Heart right ventricle (tissue), 16 donors: ENCODE measurements around the gene VPS13D. TPM values are rescaled to one million over a fixed set of nuclear protein-coding genes. Genes with fewer than 3 reads are reported as not detected.

Experiments
- ATAC-seq, 8 donors: fragments of 200-7000 bp; cut with Tn5 transposase; one replicate each; pipeline ENCODE4 v1.9.1; 2020; ENCODE audit warnings: mild to moderate bottlenecking in 8 of 8, moderate library complexity in 8 of 8, moderate number of reproducible peaks in 1 of 8
- DNase-seq, 2 donors: peaks; one replicate each; pipeline ENCODE4 v3.0.0-alpha.2; 2020
- H3K27ac ChIP-seq, 10 donors: fragments of 200-600 bp; sonication (generic) in 2 of 10; one replicate each; pipeline versions ENCODE4 v1.5.0 to v1.8.0; 2020 to 2022; ENCODE audit warnings: mild to moderate bottlenecking in 3 of 10
- H3K27me3 ChIP-seq, 7 donors: fragments of 200-600 bp; one replicate each; pipeline ENCODE4 v1.8.0; 2021 to 2022; ENCODE audit warnings: mild to moderate bottlenecking in 2 of 7
- H3K36me3 ChIP-seq, 9 donors: fragments of 200-600 bp; sonication (generic) in 1 of 9; one replicate each; pipeline versions ENCODE4 v1.5.0 to v1.8.0; 2020 to 2022; ENCODE audit warnings: mild to moderate bottlenecking in 2 of 9
- H3K4me1 ChIP-seq, 9 donors: fragments of 200-600 bp; sonication (generic) in 1 of 9; one replicate each; pipeline versions ENCODE4 v1.5.0 to v1.8.0; 2020 to 2022; ENCODE audit warnings: mild to moderate bottlenecking in 4 of 9
- H3K4me3 ChIP-seq, 10 donors: fragments of 200-600 bp; sonication (generic) in 2 of 10; one replicate each; pipeline versions ENCODE4 v1.5.0 to v1.8.0; 2020 to 2022; ENCODE audit warnings: mild to moderate bottlenecking in 7 of 10, moderate library complexity in 2 of 10
- H3K9me3 ChIP-seq, 11 donors: fragments of 200-600 bp in 10 of 11; sonication (generic) in 2 of 11; one replicate each; pipeline versions ENCODE4 v1.5.0 to v1.8.0; 2013 to 2022; ENCODE audit warnings: mild to moderate bottlenecking in 2 of 11, control low read depth in 1 of 11, moderate library complexity in 1 of 11
- CTCF ChIP-seq, 9 donors: fragments of 200-600 bp; sonication (generic) in 2 of 9; IDR thresholded peaks; one replicate each; pipeline versions ENCODE4 v1.5.0 to v1.8.0; 2021 to 2022; ENCODE audit warnings: antibody characterized with exemption in 9 of 9, mild to moderate bottlenecking in 5 of 9, moderate library complexity in 1 of 9
- WGBS, 2 donors: extraction: QIAGEN DNeasy Blood & Tissue Kit; methylation state at CpG; one replicate each; pipeline ENCODE4 v1.1.7; 2013; ENCODE audit warnings: inconsistent platforms in 1 of 2; 5-methylcytosine and 5-hydroxymethylcytosine counted together
- intact Hi-C, 10 donors: fragments of 100-400 bp; cut with DNase I; formaldehyde crosslinking; loops; one replicate each; pipeline versions ENCODE4 v1.11.1 to v1.14.2; 2022
- polyA plus RNA-seq, 2 donors: library from polyadenylated mRNA; stranded (reverse); fragments of 200-250 nt; gene quantifications; one replicate each; pipeline ENCODE4 v1.2.3, GENCODE V29; 2013
- total RNA-seq, 10 donors: library from RNA; stranded (reverse); fragmentation: NEBNext Ultra II Directional in 3 of 10; extraction: Animal tissue kit (Norgen Biotek cat#: 25700) in 3 of 10; gene quantifications; one replicate each; pipeline versions ENCODE4 v1.2.1 to v1.2.4, GENCODE V29; 2021 to 2023
- donor health status: Arrhythmogenic right ventricular cardiomyopathy.
- donor health status: ischemic (EF 13 %, LVEDD 7.1; RV severe dilation, severe dysfunction).
- donor health status: healthy with polysubstance abuse.
- donor health status: DM: no; HTN: yes; CAD: no.
- donor health status: DM: no; HTN: no; CAD: no.
- donor health status: ischemic (EF 25% LVEDD 6.9; RV normal size, moderate dysfunction).
- donor health status: ischemic (EF 25% LVEDD 5.7; RV mildly dilated, moderate dysfunction).
- donor health status: healthy.
- donor health status: DM: yes; HTN: yes; CAD: no.
- donor health status: Ischemic cardiomyopathy.
- donor health status: ischemic (EF 35%, LVEDD 5.7; RV mildly dilated, moderate dysfunction).
- donor health status: nonischemic (EF 11% LVEDD 7.7; RV severe dilation, severe dysfunction).
- donor health status: DM: yes; HTN: yes; CAD: no.
- donor health status: PGD.
- donor health status: ischemic (EF 29% LVEDD 5.4; RV normal size, mild dysfunction).
- donor health status: nonischemic (EF 23%, LVEDD 6.1; RV moderate dilation, normal function).

VPS13D gene
- total and polyA plus RNA-seq, 12 donors, result 36.9 to 161 (median 83.3) TPM

DNA sequence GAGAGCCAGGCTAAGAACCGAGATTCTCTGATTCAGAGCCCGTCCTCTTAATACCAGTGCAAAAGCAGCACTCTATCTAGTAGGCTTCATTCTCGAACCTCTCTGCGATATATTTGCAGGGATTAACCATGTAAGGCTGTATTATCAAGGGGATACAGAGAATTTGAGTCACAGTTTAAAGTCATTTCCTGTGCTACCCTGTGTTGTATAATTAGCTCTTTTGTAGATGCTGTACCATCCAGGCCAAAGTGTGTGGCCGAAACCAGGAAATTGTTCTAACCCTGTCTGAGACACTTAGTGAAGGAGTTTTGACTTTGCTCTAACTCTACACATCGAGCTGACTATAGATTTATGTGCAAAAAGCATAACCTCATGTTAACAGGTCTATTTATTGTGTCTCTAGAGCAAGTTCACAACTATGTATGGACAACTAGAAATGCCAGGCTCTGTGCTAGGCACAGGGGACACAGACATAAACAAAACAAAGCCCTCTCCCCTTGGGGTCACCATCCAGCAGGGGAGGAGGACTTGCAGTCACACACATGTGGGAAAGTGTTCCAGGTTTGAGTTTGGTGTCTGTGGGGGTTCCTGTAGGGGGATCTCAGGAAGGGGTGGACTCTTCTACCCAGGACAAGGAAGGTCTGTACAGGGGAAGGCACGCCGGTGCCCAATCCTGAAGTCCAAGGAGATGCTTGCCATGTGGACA, 206.0 kb downstream of the VPS13D start:
- H3K27ac ChIP-seq, result peak overlapping the region in 9 of 10 donors; percentile 11 to 88 (median 77)
- DNase-seq (no peak), ATAC-seq (peak in 6 of 8 donors; percentile 43 to 75 (median 56))
- no peaks in the 10 kb centered on the region for H3K27me3 ChIP-seq
- TF ChIP-seq CTCF (IDR thresholded peaks at IDR 0.05), result no peak
- H3K4me3 ChIP-seq, result no peak overlapping the region
- no peaks in the 10 kb centered on the region for H3K9me3 ChIP-seq
- WGBS, 2 donors, result 58 to 70% methylated on average over 8 of the region's 8 CpGs
- intact Hi-C loops, result loop anchor here in 4 of 10 donors (2.0 to 10.0 kb wide), 4 partner anchors 17 to 182 kb away; partner anchors contain the start of gene DHRS3 (in 1 of the 4)
- H3K36me3 ChIP-seq, result peaks cover 0 to 34% (median 0%) of the 10 kb centered on the region in 9 donors
- H3K4me1 ChIP-seq, result peaks cover 12 to 80% (median 68%) of the 10 kb centered on the region in 9 donors

DNA sequence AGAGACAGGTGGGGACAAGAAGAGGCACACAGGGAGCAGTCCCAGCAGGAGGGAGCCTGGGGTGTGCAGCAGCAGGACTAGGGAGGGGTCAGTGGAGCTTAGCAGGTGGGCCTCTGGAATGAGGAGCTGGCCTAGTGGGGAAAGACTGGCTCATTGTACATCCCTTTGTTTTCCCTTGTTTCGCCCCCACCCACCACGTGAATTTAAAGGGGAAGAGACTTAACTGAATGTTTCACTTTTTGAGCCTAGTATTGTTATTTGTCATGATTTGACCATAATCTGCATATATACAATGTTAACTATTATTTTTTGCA, 206.5 kb downstream of the VPS13D start:
- peaks cover 12 to 75% (median 68%) of the 10 kb centered on the region in 9 donors for H3K4me1 ChIP-seq
- DNase-seq (no peak), ATAC-seq (no peak)
- H3K9me3 ChIP-seq, result no peaks in the 10 kb centered on the region
- no peak for TF ChIP-seq CTCF (IDR thresholded peaks at IDR 0.05)
- 59 to 72% methylated on average over 2 of the region's 2 CpGs for WGBS, 2 donors
- H3K36me3 ChIP-seq, result peaks cover 0 to 35% (median 0%) of the 10 kb centered on the region in 9 donors
- H3K4me3 ChIP-seq, result no peak overlapping the region
- intact Hi-C loops, result loop anchor here in 3 of 10 donors (5.0 to 10.0 kb wide), 3 partner anchors 36 to 181 kb away; partner anchors contain the start of gene DHRS3 (in 1 of the 3)
- peak overlapping the region in 9 of 10 donors; percentile 11 to 88 (median 77) for H3K27ac ChIP-seq
- H3K27me3 ChIP-seq, result no peaks in the 10 kb centered on the region

DNA sequence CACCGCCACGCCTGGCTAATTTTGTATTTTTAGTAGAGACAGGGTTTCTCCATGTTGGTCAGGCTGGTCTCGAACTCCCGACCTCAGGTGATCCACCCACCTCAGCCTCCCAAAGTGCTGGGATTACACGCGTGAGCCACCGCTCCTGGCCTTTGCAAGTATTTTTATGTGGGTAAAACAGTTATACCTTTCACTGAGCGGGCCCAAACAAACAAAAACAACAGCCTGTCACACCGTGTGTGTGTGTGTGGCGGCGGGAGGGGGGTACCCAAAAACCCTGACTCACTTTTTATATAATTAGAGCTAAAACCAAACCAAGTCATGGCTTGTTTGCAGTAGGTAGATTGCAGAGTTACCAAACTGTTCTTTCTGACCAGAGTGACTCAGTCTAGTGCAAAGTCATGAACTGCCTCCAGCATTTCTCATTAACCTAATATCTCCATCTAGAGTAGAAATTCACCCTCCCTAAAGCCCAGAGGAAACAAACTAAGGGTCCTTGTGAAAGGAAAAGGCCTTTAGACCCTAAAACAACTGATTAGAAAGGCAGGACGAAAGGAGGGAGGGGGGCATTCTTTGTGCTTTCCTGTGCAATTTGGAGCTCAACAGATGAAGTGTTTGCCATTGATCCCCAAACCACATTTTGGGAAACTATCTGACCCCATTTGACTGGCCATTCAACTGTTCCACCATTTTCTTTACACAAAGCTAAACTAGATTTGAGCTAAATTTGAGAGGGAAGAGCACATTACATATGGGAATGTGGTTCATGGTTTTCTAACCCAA, 207.2 kb downstream of the VPS13D start:
- intact Hi-C loops, result loop anchor here in 3 of 10 donors (5.0 to 10.0 kb wide), 3 partner anchors 35 to 180 kb away; partner anchors contain the start of gene DHRS3 (in 1 of the 3)
- no peak for TF ChIP-seq CTCF (IDR thresholded peaks at IDR 0.05)
- peak overlapping the region in 3 of 10 donors; percentile 4 to 80 (median 48) for H3K27ac ChIP-seq
- H3K9me3 ChIP-seq, result no peaks in the 10 kb centered on the region
- H3K36me3 ChIP-seq, result peaks cover 0 to 41% (median 0%) of the 10 kb centered on the region in 9 donors
- no peak for DNase-seq
- no peaks in the 10 kb centered on the region for H3K27me3 ChIP-seq
- no peak for ATAC-seq
- H3K4me1 ChIP-seq, result peaks cover 12 to 72% (median 65%) of the 10 kb centered on the region in 9 donors
- 92 to 93% methylated on average over 12 of the region's 12 CpGs for WGBS, 2 donors
- H3K4me3 ChIP-seq, result no peak overlapping the region

DNA sequence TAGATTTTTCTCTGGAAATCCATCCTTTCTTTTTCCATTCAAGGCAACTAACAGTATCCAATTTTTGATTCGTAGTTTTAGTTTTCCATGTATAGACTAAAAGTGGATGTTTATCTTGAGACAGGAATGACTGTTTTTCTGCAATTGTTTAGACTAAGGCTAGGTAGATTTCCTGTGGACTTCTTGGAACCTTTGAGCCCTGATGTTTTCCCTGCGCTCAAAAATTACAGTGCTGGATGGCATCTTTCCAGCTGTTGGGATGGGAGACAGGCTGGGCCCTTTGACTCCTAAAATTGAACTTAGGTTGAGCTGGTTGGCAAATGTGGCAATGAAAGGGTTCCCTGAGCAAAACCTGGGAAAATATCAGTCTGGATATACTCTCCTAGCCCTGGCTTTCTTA, 207.8 kb downstream of the VPS13D start:
- intact Hi-C loops, result loop anchor here in 3 of 10 donors (5.0 to 10.0 kb wide), 3 partner anchors 35 to 180 kb away; partner anchors contain the start of gene DHRS3 (in 1 of the 3)
- ATAC-seq (no peak), DNase-seq (no peak)
- WGBS, 2 donors, result 70 to 71% methylated on average over 2 of the region's 2 CpGs
- peaks cover 12 to 68% (median 59%) of the 10 kb centered on the region in 9 donors for H3K4me1 ChIP-seq
- no peaks in the 10 kb centered on the region for H3K9me3 ChIP-seq
- H3K36me3 ChIP-seq, result peaks cover 0 to 44% (median 0%) of the 10 kb centered on the region in 9 donors
- H3K27me3 ChIP-seq, result no peaks in the 10 kb centered on the region
- no peak for TF ChIP-seq CTCF (IDR thresholded peaks at IDR 0.05)
- no peak overlapping the region for H3K4me3 ChIP-seq
- H3K27ac ChIP-seq, result peak overlapping the region in 4 of 10 donors; percentile 4 to 80 (median 28)
